ENCODE results near the gene SEMA5A.

- TF ChIP-seq CTCF (optimal IDR thresholded peaks at IDR 0.05 in 1 of 3, IDR thresholded peaks at IDR 0.05 in 1 of 3, conservative IDR thresholded peaks at IDR 0.05 in 1 of 3; ENCODE audit: extremely low read depth in 1 of 3, insufficient read depth in 2 of 3, low read length in 3 of 3): no peak
- no peak for TF ChIP-seq EZH2 (IDR thresholded peaks at IDR 0.05; ENCODE audit: low read length)
These were observed 89.3 kb downstream of the SEMA5A start for GRCh38 chr5:9456435-9457042.

Data from keratinocyte (primary cell).